ENCODE data around the gene PCDH12.

Gene PCDH12

DNA sequence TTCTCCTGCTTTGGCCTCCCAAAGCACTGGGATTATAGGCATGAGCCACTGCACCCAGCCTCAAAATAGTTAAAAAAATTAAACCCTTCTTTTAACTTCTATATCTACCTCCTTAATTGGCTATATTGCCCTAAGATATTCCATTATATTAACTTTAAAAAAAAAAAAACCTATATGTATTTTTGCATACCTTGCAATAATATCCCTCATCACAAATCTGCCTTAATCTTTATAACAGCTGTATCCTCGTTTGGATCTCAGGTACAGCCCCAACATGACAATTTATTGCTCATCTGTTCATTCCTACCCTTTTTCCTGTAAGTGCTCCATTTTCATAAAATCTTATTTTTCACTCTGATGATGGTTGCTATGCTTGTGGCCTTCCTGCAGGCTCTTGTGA is 42.2 kb upstream of the PCDH12 start:
- CTCF ChIA-PET, result interaction anchor here (0.9 to 1.2 kb wide), 4 partner anchors 12 to 308 kb away, joined by 3 to 6 read pairs (median 4); partner anchors contain the start of gene GNPDA1
- POLR2A ChIA-PET (ENCODE audit: low non-redundant PET), result no interaction called here
- DNase-seq (ENCODE audit: low spot score), result no peak
- H3K27ac ChIP-seq, result no peak overlapping the region
- TF ChIP-seq, protein P1, sequence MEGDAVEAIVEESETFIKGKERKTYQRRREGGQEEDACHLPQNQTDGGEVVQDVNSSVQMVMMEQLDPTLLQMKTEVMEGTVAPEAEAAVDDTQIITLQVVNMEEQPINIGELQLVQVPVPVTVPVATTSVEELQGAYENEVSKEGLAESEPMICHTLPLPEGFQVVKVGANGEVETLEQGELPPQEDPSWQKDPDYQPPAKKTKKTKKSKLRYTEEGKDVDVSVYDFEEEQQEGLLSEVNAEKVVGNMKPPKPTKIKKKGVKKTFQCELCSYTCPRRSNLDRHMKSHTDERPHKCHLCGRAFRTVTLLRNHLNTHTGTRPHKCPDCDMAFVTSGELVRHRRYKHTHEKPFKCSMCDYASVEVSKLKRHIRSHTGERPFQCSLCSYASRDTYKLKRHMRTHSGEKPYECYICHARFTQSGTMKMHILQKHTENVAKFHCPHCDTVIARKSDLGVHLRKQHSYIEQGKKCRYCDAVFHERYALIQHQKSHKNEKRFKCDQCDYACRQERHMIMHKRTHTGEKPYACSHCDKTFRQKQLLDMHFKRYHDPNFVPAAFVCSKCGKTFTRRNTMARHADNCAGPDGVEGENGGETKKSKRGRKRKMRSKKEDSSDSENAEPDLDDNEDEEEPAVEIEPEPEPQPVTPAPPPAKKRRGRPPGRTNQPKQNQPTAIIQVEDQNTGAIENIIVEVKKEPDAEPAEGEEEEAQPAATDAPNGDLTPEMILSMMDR (conservative IDR thresholded peaks at IDR 0.05; ENCODE audit: low read depth), result no peak

DNA sequence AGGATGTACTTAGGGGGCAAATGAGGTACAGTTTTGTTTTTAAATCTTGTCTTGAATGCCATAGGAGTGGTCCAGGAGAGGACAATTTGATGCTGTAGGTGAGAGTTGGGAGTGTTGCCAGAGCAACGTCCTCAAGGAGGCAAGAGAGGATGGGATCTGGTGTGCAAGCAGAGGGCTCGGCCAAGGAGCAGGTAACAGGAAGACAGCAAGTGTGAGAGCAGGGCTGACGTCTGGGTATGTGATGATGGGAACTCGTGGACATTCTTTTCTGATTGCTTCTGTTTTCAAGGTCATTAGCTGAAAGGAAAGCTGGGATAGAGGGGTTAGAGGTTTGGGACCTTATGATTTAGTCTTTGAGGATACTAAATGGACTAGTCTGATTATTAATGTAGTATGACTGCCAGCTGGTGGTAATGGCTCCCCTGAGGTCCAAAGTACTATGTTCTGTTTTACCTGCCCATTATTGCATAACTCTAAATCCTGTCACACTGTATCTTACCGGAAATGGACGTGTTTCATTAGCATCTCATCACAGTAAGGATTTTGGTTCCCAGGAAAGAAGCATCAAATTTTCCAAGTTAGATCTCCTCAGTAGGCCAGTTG is 39.5 kb upstream of the PCDH12 start:
- ChIA-PET CTCF (no interaction called here), POLR2A (ENCODE audit: low non-redundant PET) (no interaction called here)
- TF ChIP-seq, protein P1 (conservative IDR thresholded peaks at IDR 0.05; ENCODE audit: low read depth), result no peak
- H3K27ac ChIP-seq, result no peak overlapping the region
- DNase-seq (ENCODE audit: low spot score), result no peak

DNA sequence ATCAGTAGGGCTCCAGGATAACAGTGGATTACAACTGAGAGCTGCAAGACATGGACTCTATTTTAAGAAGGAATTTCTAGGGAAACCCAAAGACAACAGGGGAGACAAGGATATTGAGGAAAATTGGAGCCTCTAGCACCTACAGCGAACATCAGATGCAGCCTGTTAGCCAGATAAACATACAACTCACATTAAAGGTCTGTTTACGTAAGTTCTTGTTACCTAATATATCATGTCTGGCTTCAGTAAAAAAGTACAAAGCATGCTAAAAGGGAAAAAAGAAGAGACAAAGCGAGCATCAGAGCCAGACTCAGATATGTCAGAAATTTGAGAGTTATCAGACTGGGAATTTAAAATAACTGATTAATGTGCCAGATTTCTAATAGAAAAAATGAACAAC is 37.7 kb upstream of the PCDH12 start:
- ChIA-PET CTCF (interaction anchor here (0.6 kb wide), 2 partner anchors 106 to 759 kb away, joined by 4 to 6 read pairs; no protein-coding TSS in a partner anchor), POLR2A (ENCODE audit: low non-redundant PET) (no interaction called here)
- TF ChIP-seq, protein P1 (conservative IDR thresholded peaks at IDR 0.05; ENCODE audit: low read depth), result no peak
- H3K27ac ChIP-seq, result no peak overlapping the region
- no peak for DNase-seq (ENCODE audit: low spot score)

DNA sequence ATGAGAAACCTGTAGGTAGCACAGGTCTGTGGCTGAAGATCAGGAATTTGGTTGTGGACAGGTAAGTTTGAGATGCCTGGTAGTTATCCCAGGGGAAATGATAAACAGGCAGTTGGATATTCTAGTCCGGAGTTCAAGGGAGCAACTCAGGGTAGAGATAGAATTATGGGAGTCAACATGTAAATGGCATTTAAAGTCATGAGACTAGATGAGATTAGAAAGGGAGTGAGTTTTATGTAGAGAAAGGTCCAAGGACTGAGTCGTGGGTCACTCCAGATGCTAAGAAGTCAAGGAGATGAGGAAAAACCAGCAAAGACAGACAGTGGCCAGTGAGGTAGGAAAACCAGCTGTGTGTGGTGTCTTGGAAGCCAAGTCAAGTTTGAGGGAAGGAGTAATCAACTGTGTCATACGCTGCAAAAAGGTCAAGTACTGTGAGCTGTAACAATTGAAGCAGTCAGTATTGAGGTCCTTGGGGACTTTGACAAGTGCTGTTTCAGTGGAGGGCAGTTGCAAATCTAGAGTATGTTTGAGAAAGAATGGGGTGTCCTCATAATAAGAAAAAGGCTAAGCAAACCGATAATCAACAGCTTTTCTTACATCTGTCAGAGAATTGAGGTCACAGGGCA is 36.6 kb upstream of the PCDH12 start:
- H3K27ac ChIP-seq, result no peak overlapping the region
- CTCF ChIA-PET, result interaction anchor here (0.6 to 1.0 kb wide), 3 partner anchors 33 to 149 kb away, joined by 3 to 6 read pairs (median 6); no protein-coding TSS in a partner anchor
- no peak for DNase-seq (ENCODE audit: low spot score)
- POLR2A ChIA-PET (ENCODE audit: low non-redundant PET), result no interaction called here
- TF ChIP-seq, protein P1 (conservative IDR thresholded peaks at IDR 0.05; ENCODE audit: low read depth), result no peak

DNA sequence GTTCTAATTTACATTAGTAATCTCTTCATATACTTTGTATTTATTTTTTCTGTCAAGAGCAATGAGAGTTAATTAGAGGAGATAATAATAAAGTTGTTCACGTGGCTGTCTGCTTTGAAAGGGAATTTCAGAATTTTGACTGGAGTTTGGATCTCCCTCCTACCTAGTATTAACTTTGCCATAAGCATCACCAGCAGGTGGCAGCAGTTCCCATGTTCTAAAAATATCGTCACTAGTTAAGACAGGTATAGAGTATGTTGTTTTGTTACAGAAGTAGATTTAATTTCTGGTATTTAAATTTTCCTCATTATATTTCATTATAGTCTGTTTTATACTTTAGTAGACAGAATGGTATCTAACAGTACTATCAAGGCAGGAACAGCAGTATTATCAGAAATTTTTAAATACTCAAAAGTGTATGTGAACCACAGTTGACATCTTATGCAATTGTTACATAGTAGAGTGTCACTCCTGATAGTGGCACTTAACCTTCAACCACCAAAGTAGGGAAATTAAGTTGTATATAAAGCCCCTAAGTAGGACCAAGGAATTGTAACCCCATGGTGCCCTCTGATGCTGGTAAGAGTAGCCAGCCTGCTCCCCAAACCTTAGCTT is 34.5 kb upstream of the PCDH12 start:
- DNase-seq (ENCODE audit: low spot score), result peak; percentile 71
- ChIA-PET CTCF (interaction anchor here (0.7 to 1.1 kb wide), 6 partner anchors 33 to 706 kb away, joined by 3 to 6 read pairs (median 4); no protein-coding TSS in a partner anchor), POLR2A (ENCODE audit: low non-redundant PET) (no interaction called here)
- no peak overlapping the region for H3K27ac ChIP-seq
- TF ChIP-seq, protein P1 (conservative IDR thresholded peaks at IDR 0.05; ENCODE audit: low read depth), result peak; percentile 91

DNA sequence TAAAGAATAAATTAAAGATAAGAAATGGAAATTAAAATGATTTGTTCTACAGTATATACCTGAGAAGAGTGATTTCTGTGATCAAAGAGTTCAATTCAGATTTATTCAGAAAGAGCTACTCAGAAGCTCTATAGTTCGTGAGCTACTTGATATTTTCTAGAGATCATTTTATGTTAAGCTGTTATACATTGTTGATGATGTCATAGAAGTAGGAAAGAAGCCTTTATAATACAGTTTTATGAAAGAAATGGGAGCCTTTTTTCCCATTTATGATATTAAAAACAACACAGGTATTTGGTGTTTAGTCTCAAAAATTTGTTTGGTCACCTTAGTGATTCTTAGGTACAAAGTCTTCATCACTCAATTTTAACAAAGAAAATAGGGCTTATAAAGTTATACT is 31.7 kb upstream of the PCDH12 start:
- POLR2A ChIA-PET (ENCODE audit: low non-redundant PET), result interaction anchor here (0.7 kb wide), 1 partner anchor 21 kb away, joined by 6 read pairs; the partner anchor contains the start of gene RNF14
- H3K27ac ChIP-seq, result no peak overlapping the region
- CTCF ChIA-PET, result interaction anchor here (0.6 to 3.9 kb wide), 12 partner anchors 20 to 545 kb away, joined by 3 to 19 read pairs (median 6); partner anchors contain the start of gene RNF14
- TF ChIP-seq, protein P1 (conservative IDR thresholded peaks at IDR 0.05; ENCODE audit: low read depth), result no peak
- no peak for DNase-seq (ENCODE audit: low spot score)
